Thoracic aorta (tissue), 2 donors: ENCODE data around the gene EPSTI1. TPM values are rescaled to one million over a fixed set of nuclear protein-coding genes. Genes with fewer than 3 reads are reported as not detected.

Experiments used
- ATAC-seq: fragments of 150-250 bp; one replicate; pipeline ENCODE4 v1.8.0; 2017; ENCODE audit warnings: low read depth; ENCODE audit not compliant: insufficient number of reproducible peaks, low FRiP score
- DNase-seq: peaks from one replicate; pipeline ENCODE4 v3.0.0-alpha.2; 2020; ENCODE audit warnings: low spot score
- H3K27ac ChIP-seq, 2 donors: fragments of 200-600 bp; sonication (generic); 1 replicate in 1 of 2; 2 replicates in 1 of 2; pipeline ENCODE4 v1.5.1; 2016; ENCODE audit warnings: mild to moderate bottlenecking in 2 of 2, moderate library complexity in 2 of 2
- H3K27me3 ChIP-seq: fragments of 200-600 bp; sonication (generic); replicated peaks from 2 replicates; pipeline ENCODE4 v1.6.0; 2016; ENCODE audit warnings: mild to moderate bottlenecking; ENCODE audit not compliant: insufficient read depth
- H3K36me3 ChIP-seq: fragments of 200-600 bp; sonication (generic); one replicate; pipeline ENCODE4 v1.5.1; 2016
- H3K4me1 ChIP-seq, 2 donors: fragments of 200-600 bp; sonication (generic); 1 replicate in 1 of 2; 2 replicates in 1 of 2; pipeline versions ENCODE4 v1.5.1 to v1.6.0; 2016; ENCODE audit warnings: low read depth in 2 of 2, mild to moderate bottlenecking in 1 of 2; ENCODE audit not compliant: control insufficient read depth in 1 of 2
- H3K4me3 ChIP-seq: fragments of 200-600 bp; sonication (generic); 2 replicates; pipeline ENCODE4 v1.5.1; 2016; ENCODE audit warnings: mild to moderate bottlenecking
- H3K9me3 ChIP-seq: fragments of 200-600 bp; sonication (generic); 2 replicates; pipeline ENCODE4 v1.5.1; 2016
- total RNA-seq, 2 donors: library from RNA; depleted of rRNA; stranded (reverse); fragments of >200 nt; gene quantifications; one replicate each; pipeline versions ENCODE4 v1.1.0 to v1.2.3, GENCODE V29; 2016
- TF ChIP-seq, protein P1 (sequence below): fragments of 200-600 bp; sonication (generic); IDR thresholded peaks from one replicate; pipeline ENCODE4 v1.5.1; 2019; ENCODE audit warnings: antibody characterized with exemption

The EPSTI1 gene
- total RNA-seq, 2 donors from 2014 or later = 4.0 to 7.9 TPM

DNA sequence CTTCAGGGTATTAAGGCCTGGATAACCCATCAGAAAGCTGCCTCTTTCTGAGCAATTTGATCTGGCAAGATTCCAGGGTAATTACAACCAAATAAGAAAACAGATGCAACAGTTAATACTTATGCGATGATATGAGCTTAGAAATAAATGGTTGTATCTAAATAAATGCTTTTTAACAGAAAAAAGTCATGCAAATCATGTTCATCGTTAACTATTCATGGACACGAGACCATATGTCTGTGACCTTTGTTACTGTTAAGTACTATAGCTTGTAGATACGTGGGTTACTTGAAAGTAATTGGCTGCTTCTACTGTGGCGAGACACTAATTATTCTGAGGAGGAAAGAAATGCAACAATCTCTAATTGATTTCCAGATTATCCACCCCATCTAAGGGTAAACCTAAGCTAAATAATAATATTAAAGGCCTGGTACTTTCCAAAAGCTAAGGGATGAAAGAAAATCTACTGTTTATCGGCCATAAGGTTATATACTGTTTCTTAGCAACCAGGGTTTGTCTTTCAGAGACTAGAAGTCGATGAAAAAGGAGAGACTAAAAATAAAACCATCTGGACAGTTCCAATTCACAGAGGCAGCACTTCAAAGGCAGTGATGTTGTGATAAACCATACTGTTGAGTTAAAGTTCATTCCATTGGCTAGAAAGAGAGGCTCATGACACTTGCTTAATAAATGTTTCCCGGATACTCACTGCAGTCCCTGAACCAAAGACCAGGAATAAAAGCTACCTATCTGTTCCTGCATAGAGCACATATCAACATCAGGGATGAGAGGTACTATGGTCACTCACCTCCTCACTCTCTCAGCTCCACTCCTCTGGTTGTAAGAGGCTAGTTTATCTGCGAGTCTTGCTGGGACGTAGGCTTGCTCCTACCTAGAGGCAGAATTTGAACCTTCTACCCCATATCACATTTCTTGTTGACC, 1.5 kb downstream of the EPSTI1 start:
- Histone ChIP-seq H3K27me3 (no peaks in the 10 kb centered on the region), H3K36me3 (no peaks in the 10 kb centered on the region), H3K9me3 (no peaks in the 10 kb centered on the region), H3K4me3 (peak overlapping the region; percentile 87), H3K4me1 (peaks cover 3% of the 10 kb centered on the region in 2 donors), H3K27ac (no peak overlapping the region)
- TF ChIP-seq, protein P1, sequence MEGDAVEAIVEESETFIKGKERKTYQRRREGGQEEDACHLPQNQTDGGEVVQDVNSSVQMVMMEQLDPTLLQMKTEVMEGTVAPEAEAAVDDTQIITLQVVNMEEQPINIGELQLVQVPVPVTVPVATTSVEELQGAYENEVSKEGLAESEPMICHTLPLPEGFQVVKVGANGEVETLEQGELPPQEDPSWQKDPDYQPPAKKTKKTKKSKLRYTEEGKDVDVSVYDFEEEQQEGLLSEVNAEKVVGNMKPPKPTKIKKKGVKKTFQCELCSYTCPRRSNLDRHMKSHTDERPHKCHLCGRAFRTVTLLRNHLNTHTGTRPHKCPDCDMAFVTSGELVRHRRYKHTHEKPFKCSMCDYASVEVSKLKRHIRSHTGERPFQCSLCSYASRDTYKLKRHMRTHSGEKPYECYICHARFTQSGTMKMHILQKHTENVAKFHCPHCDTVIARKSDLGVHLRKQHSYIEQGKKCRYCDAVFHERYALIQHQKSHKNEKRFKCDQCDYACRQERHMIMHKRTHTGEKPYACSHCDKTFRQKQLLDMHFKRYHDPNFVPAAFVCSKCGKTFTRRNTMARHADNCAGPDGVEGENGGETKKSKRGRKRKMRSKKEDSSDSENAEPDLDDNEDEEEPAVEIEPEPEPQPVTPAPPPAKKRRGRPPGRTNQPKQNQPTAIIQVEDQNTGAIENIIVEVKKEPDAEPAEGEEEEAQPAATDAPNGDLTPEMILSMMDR = no peak
- ATAC-seq = no peak
- DNase-seq = no peak

DNA sequence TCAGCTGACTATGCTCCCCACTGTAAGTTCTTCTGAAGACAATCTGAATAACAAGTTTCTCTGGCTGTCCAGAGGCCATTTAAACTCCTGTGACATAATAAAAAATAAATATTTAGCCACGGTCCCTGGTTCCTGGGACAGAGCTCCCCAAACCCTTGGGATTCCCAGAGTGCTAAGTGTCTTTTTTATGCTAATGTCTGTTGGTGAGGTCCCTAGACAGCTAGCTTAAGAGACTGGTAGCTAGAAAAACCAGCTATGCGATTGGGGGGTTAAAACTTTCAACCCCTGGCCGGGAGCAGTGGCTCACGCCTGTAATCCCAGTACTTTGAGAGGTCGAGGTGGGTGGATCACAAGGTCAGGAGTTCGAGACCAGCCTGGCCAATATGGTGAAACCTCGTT, 5.9 kb downstream of the EPSTI1 start:
- TF ChIP-seq, protein P1 = no peak
- H3K27ac ChIP-seq = no peak overlapping the region
- ATAC-seq = no peak

DNA sequence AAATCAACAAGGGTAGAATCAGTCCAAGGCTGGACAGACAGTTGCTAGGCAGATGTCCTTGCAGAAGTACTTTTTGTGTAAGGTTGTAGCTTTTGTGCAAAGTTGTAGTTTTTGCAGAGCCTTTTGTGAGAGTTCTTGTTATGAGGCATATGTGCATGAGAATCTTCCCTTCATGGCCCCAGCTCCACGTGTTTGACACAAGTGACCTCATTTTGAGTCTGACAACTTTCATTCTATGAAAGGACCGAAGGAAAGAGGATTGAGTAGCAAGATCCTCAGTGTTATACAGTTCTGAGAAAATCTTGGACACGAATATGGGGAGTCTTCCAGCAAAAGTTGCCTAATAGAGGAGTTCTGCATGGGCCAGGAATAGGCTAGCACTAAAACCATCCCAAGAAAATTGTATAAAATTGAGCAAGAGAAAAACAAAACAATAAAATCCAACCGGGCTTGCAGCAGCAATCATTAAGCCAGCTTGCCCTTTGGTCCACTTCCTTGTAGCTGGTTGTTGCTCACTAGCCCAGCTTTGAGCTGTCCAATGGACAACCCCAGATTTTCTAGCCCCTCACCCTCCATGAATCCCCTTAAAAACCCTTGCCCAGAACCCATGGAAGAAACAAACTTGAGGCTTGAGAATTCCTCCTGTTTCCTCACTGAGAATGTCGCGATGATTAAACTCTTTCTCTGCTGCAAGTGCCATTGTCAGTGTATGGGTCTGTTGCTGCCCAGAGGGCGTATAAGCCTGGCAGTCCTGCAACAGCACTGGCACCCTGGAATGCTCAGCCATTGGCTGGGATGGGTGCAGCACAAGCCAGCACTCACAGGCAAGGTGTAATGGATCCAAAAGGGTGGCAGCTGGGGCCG, 6.5 kb downstream of the EPSTI1 start:
- DNase-seq = no peak
- no peaks in the 10 kb centered on the region for H3K9me3 ChIP-seq
- no peak for ATAC-seq
- peaks cover 0 to 3% of the 10 kb centered on the region in 2 donors for H3K4me1 ChIP-seq
- H3K27ac ChIP-seq = no peak overlapping the region
- H3K36me3 ChIP-seq = no peaks in the 10 kb centered on the region
- TF ChIP-seq, protein P1 = no peak
- no peaks in the 10 kb centered on the region for H3K27me3 ChIP-seq
- H3K4me3 ChIP-seq = no peak overlapping the region

More for the DNA sequence above, 5.9 kb downstream of the EPSTI1 start:
- Histone ChIP-seq H3K4me3 (no peak overlapping the region), H3K9me3 (no peaks in the 10 kb centered on the region), H3K4me1 (peaks cover 0 to 3% of the 10 kb centered on the region in 2 donors), H3K36me3 (no peaks in the 10 kb centered on the region), H3K27me3 (no peaks in the 10 kb centered on the region)
- no peak for DNase-seq

DNA sequence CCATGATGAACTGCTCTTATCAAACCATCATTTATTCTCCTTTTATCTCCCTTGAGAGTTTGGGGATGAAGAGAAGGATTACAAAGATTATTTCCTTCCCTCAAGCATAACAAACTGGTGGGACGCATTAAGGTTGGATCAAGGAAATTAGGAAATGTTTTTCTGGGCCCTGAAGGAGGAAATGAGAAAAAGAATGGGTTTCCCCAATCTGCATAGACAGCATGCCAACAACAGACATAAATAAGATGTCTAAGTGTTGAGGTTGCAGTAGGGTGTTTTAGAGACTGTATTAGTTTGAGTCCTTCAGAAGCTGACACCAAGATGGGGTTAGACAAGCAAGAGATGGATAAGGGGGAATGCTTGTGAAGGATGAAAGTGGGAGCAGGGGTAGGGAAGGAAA, 7.3 kb downstream of the EPSTI1 start:
- no peak for DNase-seq
- Histone ChIP-seq H3K9me3 (no peaks in the 10 kb centered on the region), H3K27me3 (no peaks in the 10 kb centered on the region), H3K36me3 (no peaks in the 10 kb centered on the region), H3K27ac (no peak overlapping the region), H3K4me1 (peaks cover 0 to 3% of the 10 kb centered on the region in 2 donors), H3K4me3 (no peak overlapping the region)
- TF ChIP-seq, protein P1 = no peak
- ATAC-seq = no peak

DNA sequence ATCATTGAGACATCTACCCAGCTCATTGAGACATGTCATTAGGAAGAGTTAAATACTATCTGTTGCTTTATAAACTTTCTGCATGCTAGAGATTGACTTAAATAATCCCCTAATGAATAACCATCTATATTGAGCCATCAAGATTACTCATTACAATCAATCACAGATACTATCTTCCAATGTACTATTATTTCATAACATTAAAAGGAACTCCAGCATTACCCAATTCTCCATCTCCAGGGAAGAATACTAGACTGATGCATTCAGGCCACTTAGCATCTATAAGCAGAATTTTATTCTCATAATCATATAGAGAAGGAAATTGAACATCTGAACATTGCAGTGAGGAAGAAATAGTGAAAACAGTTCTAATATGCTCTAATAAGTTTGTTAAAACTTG, 8.0 kb downstream of the EPSTI1 start:
- no peaks in the 10 kb centered on the region for H3K9me3 ChIP-seq
- peaks cover 0 to 3% of the 10 kb centered on the region in 2 donors for H3K4me1 ChIP-seq
- no peak overlapping the region for H3K4me3 ChIP-seq
- TF ChIP-seq, protein P1 = no peak
- no peaks in the 10 kb centered on the region for H3K36me3 ChIP-seq
- H3K27ac ChIP-seq = no peak overlapping the region
- DNase-seq = no peak
- ATAC-seq = no peak
- no peaks in the 10 kb centered on the region for H3K27me3 ChIP-seq
